ENCODE measurements around the gene SIGLEC7.
"Not testable (repeated sequence)": the region's sequence is repeated elsewhere in the genome, so short reads cannot be mapped to it uniquely, and the experiment has no call there.

SIGLEC7 gene

DNA sequence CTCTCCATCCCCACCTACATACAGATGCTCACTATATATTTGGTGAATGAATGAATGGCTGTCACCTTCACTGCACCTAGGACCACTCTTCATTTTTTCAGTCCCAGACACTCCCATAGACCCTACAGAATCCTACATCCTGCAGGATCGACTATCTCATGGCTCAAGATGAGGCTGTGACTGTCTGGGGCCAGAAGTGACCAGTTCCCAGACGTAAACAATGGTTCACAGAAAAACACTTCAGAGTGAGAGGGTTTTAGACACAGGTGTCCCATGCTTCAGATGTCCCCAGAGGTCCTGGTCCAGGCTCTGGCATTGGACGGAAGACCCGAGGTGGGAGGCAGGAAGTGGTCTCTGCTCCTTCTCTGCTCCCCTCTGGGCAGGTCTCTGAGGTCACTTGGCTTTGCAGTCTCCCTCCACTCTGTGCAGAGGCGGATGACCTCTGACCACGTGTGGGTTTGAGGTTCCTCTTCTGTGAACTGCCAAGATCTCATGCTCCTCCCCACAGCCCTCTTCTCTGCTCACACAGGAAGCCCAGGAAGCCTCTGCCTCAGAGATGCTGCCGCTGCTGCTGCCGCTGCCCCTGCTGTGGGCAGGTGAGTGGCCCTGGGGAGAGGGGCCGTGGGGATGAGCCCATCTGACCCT, 24.9 kb downstream of the SIGLEC7 start:
- in situ Hi-C loops (cut with MboI; ENCODE audit: low sequenced_read_pairs) = no loop called here

DNA sequence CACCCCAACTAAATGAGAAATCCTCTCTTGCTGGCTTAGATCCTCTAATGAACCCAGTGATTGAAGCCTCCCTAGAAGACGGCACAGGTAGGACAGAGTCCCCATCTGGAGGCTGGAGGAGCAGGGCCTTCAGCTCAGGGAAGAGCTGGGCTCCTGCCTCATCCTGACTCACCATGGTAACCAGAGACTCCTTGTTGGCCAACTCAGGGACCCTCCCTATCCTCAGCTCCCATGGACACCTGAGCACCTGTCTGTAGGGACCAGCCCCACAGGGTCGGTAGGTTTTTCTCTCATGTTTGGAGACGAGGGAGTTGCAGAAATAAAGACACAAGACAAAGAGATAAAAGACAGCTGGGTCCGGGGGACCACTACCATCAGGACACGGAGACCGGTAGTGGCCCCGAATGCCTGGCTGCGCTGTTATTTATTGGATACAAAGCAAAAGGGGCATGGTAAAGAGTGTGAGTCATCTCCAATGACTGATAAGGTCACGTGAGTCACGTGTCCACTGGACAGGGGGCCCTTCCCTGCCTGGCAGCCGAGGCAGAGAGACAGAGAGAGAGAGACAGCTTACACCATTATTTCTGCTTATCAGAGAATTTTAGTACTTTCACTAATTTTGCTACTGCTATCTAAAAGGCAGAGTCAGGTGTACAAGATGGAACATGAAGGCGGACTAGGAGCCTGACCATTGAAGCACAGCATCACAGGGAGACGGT, 26.6 kb downstream of the SIGLEC7 start:
- in situ Hi-C loops (cut with MboI; ENCODE audit: low sequenced_read_pairs) = no loop called here

DNA sequence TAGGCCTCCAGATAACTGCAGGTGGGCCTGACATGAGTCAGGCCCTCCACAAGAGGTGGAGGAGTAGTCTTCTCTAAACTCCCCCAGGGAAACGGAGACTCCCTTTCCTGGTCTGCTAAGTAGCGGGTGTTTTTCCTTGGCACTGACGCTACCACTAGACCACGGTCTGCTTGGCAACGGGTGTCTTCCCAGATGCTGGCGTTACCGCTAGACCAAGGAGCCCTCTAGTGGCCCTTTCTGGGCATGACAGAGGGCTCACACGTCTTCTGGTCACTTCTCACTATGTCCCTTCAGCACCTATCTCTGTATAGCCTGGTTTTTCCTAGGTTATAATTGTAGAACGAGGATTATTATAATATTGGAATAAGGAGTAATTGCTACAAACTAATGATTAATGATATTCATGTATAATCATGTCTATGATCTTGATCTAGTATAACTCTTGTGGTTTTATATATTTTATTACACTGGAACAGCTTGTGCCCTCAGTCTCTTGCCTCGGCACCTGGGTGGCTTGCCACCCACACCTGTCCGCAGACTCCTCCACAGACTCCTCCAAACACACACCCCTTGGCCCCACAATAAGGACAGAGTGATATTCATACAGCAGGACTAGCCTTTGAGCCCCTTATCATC, 27.3 kb downstream of the SIGLEC7 start:
- in situ Hi-C loops (cut with MboI; ENCODE audit: low sequenced_read_pairs) = not testable (repeated sequence)

DNA sequence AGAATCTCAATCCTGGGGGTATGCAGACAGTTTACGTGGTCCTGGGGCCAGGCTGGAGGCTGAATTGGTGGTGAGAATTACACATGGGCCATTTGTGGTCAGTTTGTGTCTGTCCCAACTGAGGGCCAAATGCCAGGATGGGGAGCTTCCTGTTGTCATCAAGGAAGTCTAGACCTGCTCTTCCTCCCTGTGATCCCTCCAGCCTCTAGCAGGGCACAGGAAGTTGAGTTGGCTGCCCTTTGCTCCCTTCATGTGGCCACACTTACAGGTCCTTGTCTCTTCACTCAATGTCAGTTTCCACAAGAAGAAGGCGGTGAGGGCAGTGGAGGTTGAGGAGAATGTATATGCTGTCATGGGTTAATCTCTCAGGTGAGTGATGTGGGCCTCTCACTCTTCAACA, 30.1 kb downstream of the SIGLEC7 start:
- in situ Hi-C loops (cut with MboI; ENCODE audit: low sequenced_read_pairs) = no loop called here

DNA sequence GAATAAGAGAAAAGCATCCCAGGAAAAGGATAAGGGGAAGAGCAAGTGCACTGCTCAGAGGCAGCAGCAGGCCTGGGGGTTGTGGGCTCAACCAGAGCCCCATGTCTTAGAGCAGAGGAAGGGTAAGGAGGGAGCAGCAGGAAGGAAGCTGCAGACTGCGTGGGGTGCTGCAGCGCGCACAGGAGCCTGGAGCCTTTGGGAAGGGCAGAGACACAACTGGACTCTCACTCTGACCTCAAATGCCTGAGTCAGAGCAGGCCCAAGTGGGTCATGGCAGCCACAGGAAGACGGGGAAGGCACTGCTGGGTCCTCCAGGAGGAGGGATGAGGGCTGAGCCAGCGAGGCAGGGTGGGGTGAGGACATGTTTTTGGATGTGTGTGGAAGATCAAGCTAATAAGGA, 31.6 kb downstream of the SIGLEC7 start:
- in situ Hi-C loops (cut with MboI; ENCODE audit: low sequenced_read_pairs) = no loop called here

DNA sequence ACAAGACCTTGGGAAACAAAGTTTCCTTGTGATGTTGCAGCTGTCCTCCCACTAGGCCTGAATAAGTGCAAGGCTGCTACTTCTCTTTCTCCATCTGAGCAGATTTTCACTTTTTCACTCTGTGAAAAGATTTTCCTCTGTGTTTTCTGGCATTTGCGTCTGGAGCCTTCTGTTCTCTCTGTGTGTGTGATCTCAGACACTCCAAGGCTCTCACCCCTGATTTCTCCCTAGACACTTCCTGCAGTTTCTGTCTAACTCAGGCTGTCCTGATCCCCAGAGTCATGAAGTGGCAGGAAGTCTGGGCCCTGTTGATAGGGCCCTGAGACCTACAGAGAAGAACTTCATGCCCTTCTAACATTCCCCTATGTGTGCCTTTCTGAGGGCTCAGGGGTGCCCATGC, 37.2 kb downstream of the SIGLEC7 start:
- in situ Hi-C loops (cut with MboI; ENCODE audit: low sequenced_read_pairs) = no loop called here

DNA sequence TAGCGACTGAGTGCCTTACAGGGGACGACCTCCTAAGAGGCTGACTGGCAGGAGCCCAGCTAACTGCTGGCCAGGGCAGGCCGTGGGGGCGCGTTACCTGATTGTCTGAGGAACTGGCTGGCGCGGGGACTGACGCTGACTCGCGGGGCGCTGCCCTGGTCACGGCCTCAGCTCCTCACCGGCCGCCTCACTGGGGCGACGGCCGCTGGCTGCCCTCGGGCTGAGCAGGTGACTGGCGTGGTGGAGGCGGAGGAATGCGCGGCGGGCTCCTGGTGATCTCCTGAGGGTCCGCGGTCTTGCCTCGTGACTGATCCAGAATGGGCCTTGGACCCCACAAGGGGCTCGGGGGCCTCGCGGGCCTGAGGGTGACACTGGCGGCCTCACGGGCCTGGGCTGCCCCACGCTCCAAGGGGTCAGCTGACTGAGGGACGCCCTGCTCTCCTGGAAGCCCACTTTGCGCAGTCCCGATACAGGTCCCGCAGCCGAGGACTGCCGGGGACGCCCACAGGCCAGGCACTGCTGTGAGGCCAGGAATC, 39.3 kb downstream of the SIGLEC7 start:
- in situ Hi-C loops (cut with MboI; ENCODE audit: low sequenced_read_pairs) = no loop called here

DNA sequence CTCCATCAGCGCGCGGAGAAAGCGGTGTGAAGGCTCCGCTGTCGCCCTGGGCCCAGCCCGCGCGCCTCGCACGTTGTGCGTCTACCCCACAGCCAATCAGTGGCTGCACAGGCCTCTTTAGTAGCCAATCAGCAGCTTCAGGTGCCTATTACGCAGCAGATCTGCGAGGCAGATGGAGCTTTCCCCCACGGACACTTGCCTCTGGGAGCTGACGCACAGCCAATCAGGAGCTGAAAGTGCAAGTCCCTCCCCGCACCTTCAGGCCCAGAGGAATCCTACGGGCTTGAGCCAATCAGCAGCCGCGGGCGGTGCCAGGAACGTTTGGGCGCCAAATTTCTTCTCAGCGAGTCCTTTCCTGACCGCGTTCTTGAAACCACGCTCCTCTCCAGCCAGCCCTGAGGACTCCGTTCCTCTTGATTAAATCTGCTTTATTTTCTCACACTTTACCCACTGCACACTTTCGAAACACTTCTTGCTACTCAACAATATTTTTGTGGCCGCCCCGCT, 39.9 kb downstream of the SIGLEC7 start:
- in situ Hi-C loops (cut with MboI; ENCODE audit: low sequenced_read_pairs) = no loop called here

DNA sequence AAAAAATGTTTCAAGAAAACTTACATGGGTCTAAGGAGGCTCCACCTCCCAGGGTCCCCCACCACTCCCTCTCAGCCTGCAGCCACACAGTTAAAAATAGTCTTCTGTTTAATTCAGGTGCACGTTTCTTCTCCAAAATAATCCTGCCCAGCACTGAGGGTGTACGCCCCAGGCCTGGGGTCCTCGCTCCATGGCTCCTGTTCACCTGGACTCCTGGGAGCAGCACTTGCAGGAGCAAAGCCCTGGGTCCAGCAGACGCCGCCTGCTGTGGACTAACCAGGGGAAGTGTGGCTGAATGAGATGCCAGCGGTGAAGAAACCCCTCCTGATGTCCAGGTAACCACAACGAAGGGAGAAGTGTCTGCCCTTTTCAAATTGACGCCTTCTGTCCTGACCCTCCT, 41.5 kb downstream of the SIGLEC7 start:
- in situ Hi-C loops (cut with MboI; ENCODE audit: low sequenced_read_pairs) = no loop called here

DNA sequence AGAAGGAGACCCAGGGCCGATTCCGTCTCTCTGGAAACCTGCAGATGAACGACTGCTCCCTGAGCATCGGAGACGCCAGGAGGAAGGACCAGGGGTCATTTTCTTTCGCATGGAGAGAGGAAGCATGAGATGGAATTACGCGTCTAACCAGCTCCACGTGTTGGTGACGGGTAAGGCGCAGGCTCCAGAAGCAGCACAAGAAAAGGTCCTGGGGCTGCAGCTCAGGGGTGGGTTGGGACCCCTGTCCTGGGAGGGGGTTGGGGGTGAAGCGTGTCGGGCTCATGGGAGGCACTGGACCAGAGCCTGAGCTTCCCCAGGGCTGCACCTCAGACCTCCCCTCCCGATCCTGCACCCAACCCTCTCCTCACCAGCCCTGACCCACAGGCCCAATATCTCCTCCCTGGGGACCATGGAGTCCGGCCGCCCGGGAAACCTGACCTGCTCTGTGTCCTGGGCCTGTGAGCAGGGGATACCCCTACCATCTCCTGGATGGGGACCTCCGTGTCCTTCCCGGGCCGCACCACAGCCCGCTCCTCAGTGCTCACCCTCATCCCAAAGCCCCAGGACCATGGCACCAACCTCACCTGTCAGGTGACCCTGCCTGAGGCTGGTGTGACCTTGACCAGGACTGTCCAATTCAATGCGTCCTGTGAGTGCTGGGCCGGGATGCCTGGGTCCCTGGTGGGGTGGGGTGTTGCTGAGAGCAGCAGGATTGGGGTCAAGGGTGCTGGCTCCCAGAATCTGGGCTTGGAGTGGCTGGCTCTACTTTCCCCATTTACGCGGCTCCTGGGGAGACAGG, 43.2 kb downstream of the SIGLEC7 start:
- in situ Hi-C loops (cut with MboI; ENCODE audit: low sequenced_read_pairs) = no loop called here

DNA sequence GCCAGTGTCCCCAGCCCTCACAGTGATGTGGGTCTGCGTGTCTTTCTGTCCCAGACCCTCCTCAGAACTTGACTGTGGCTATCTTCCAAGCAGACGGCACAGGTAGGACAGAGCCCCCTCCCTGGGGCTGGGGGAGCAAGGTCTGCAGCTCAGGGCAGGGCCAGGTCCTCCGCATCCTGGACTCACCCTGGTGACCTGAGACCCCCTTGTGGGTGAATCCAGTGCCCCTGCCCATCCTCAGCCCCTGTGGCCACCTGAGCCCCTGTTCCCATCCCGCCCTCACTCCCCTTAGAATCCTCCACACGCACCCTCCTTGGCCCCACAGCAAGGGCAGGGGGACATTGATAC, 43.7 kb downstream of the SIGLEC7 start:
- in situ Hi-C loops (cut with MboI; ENCODE audit: low sequenced_read_pairs) = no loop called here

DNA sequence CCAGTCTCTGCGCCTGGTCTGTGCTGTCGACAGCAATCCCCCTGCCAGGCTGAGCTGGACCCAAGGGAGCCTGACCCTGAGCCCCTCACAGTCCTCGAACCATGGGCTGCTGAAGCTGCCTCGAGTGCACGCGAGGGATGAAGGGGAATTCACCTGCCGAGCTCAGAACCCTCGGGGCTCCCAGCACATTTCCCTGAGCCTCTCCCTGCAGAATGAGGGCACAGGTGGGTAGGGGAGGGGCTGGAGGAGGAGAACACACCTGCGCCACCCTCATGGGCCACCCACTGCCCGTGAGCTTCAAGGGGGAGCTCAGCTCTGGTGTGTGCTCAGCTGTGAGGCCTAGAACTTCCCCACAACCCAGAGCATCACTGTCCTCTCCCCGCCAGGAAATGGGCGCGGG, 44.2 kb downstream of the SIGLEC7 start:
- in situ Hi-C loops (cut with MboI; ENCODE audit: low sequenced_read_pairs) = no loop called here

DNA sequence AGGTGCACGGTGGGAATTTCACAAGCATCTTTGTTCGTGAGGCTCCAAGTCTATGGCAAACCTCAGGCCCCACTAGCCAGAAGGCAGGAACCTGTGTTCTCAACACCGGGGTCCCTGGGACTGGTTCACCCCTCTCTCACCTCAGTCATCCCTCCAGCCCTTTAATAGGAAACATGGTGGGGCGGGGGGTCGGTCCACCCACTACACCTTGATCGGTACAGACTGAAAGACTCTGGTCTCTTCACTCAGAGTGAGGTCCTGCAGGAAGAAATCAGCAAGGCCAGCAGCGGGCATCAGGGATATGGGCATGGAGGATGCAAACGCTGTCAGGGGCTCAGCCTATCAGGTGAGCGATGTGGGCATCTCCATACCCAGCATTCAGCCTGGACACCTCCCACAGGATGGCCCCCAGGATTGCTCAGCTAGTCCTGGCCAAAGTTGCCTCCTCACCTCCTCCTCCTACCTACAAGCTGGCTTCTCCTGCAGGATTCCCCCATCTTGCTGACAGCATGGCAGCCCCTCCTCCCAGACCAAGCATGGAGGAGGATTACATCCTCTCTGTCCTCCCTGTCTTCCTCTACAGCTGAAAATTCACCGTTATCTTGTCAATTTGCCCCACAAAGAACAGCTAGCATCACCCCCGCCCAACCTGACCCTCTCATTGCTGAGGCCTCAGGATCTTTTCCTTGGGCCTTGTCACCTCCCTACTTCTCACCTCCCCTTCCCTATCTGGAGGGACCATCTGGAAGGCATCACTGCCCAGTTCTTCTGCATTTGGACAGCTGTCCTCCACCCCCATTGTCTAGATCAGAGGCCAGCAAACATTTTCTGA, 45.5 kb downstream of the SIGLEC7 start:
- in situ Hi-C loops (cut with MboI; ENCODE audit: low sequenced_read_pairs) = no loop called here

DNA sequence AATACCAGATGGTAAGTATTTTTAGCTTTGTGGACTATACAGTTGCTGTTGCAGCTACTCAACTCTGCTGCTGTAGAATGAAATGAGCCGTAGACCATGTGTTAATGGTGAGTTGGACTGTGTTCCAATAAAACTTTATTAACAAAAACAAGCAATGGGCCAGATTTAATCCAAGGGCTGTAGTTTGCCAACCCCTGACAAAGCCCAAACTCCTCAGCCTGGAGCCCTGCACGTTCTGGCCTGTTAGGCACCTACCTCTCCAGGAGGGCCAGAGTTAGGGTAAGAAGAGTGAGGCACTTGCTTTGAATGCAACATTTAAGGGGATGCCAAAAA, 46.1 kb downstream of the SIGLEC7 start:
- in situ Hi-C loops (cut with MboI; ENCODE audit: low sequenced_read_pairs) = no loop called here

DNA sequence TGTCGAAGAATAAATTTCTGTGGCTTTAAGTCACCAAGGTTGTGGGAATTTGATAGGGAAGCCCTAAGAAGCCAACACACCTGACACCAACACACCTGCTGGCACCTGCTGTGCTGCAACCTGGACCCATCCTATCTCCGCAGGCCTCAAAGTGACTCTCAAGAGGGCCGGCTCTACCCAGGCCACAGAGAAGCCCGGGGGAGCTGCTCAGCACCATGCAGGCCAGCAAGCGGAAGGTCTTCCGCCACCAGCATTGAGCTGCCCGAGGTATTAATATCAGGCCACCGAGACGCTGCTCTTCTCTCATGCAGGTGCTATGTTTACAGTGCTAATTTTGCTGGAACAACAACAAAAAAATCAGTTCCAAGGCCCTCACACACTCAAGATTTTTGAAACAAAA, 50.6 kb downstream of the SIGLEC7 start:
- in situ Hi-C loops (cut with MboI; ENCODE audit: low sequenced_read_pairs) = no loop called here

DNA sequence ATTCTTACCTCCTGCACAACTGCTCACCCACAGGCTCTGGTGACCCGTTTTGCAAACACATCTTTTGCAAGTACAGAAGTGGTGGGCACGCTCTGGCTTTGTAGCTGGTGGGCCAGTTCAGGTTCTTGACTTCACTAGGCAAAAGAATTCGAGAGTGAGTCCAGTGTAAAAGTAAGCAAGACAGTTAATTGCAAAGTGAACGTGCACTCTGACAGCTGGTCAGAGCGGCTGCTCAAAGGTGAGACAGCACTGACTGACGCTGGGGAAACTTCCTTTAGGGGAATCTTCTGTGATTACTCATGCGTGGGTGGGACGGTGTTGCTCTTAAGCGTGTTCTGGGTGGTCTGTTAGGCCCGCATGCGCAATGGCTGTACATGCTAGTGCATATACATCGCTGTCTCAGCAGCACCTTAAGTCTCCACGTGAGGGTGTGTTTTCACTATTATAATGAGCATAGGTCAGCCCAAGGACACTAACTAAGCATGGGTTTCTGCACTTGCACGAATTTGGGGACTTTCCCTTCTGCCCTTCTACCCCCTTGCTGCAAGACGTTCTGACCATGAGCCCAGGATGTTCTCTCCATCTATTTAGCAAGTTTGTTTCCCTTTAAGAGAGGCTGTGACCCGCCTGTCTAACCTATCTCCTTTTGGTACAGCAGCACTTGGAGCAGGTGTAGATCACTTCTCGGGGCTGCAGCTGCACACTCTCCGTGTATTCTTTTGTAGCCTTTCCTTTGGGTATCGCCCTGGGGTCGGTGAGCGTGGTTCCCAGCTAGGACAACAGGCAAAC, 52.6 kb downstream of the SIGLEC7 start:
- in situ Hi-C loops (cut with MboI; ENCODE audit: low sequenced_read_pairs) = no loop called here

DNA sequence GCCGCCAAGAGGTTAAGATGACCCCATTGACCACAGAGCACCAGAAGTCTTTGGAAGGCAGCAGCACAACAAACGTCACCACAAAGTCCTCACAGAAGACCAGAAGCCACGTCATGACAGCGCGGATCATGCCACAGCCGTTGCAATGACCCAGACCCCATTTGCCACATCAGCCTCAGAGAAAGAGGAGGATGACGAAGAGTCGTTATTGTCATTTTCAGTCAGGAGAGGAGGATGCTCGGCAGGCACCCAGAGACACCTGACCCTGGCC, 53.1 kb downstream of the SIGLEC7 start:
- in situ Hi-C loops (cut with MboI; ENCODE audit: low sequenced_read_pairs) = no loop called here

DNA sequence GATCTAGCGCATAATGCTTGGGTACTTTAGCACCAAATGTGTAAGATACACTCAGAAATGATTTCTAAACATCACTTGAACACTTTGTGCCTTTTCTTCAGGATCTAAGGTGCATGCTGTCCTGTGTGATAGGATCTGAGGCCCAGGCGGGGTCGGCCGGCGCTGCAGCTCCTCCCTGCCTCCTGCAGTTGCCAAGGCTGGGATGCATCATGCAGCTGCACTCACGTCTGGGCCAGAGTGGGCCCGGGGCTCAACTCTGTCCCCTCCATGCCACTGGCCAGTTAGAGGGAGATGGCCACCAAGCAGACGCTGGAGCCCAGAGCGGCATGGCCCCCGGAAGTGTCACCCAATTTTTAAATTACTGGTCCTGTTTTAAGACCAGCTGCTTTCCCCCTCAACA, 53.5 kb downstream of the SIGLEC7 start:
- in situ Hi-C loops (cut with MboI; ENCODE audit: low sequenced_read_pairs) = no loop called here

DNA sequence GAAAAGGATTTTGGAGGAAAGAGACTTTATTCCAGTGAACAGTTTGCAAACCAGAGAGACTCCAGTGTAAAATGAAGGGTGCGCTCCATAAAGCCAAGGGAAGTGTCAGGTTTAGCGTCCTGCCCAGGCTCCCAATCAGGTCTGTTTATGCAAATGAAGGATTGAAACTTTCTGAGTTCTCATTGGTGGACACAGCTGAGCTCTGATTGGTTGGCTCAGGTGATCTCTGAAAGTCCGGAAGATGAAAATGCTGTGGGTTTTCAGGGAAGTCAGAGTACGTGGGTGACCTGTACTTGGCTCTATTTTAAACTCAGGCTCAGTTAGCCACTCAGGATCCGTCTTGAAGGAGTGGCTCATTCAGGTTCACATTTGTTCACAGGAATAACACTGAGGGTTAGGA, 54.1 kb downstream of the SIGLEC7 start:
- in situ Hi-C loops (cut with MboI; ENCODE audit: low sequenced_read_pairs) = no loop called here

DNA sequence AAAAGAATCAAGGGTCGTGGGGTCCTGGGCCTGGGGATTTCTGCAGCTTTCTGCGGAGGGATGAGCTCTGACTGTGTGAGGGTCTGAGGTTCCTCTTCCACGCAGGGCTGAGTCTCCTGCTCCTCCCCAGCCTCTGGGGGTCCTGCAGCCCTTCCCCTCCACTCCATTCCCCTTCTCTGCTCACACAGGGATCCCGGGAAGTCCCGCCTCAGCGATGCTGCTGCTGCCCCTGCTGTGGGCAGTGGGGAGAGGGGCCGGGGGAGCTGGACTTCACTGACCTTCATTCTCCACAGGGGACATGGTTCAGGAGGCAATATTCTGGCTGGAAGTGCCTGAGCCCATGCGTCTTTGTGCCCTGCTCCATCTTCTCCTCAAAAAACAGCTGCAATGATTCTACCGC, 56.5 kb downstream of the SIGLEC7 start:
- in situ Hi-C loops (cut with MboI; ENCODE audit: low sequenced_read_pairs) = no loop called here

All from hTERT RPE-1 (cell line).